T-helper 2 cell (primary cell): ENCODE results near the gene OSBPL2.

ENCODE experiments used
- DNase-seq, 5 experiments: peaks; one replicate each; pipeline versions ENCODE4 v3.0.0 to v3.0.0-alpha.2; 2012 to 2022

The OSBPL2 gene

DNA sequence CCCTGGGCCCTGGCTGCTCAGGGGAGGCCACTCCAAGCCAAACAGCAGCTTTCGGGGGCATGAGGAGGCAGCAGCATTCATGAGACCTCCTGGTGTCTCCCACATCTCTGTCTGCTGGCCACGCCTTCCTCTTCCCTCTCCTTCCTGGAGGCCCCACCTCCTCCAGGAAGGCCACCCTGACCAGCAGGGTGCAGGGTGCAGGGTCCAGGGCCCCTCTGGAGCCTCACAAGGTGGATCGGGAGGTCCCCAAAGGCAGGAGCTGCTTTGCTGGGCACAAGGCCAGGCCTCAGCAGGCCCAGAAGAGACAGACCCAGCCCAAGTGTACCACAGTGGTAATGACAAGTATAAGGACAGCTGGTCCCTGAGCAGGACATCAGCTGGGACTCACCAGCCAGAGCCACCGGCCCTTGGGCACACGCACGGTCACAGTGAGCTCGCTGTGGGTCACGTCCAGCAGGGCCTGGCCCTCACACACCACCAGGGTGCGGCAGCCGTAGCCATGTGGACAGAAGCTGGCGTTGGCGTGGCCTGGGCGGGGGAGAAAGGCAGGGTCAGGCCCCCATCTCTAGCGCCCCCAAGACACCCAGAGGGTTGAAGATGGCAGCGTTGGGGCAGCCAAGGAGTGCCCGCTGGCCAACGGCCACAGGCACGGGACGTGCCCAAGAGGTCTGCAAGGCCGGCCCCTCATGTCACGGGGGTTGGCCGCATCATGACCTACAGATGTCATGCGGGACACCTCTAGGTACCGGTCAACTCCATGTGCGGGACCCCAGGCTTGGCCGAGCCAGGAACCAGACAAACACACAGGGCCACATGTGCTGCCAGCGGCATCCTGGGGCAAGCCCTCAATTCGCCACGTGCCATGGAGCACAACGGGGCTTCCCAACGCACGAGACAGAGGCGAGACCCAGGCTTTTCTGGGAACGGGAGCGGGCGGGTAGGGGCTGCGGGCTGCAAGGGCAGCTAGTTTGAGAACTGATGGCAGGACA lies 91.4 kb downstream of the OSBPL2 start:
- no peak for DNase-seq

DNA sequence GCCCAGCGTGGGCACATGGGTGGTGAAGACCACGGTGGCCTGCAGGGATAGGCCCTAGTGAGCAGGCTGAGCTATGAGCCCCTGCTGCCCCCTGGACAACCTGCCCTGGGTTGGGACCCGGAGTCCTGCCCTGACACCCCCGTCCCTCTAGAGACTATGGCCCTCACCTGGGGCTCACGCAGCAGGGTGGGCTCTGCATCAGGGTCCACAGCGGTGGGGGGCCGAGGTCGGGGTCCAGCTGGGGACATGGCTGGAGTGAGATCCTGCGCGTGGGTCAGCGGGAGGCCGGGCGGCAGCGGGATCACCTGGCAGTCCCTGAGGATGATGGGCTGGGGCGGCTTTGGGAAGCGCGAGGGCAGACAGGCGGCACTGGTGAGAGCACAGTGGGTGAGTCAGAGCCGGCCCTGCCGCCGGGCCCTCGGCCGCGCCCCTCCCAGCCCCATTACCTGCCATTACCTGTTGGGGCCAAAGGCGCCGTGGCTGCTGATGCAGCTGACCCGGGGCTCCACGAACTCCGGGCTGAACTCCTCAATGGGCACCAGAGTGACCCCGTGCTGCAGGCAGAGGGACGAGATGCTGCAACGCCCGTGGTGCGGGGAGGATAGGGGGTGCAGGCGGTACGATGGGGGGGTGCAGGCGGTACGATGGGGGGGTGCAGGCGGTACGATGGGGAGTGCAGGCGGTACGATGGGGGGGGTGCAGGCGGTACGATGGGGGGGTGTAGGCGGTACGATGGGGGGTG lies 92.4 kb downstream of the OSBPL2 start:
- DNase-seq, result no peak

DNA sequence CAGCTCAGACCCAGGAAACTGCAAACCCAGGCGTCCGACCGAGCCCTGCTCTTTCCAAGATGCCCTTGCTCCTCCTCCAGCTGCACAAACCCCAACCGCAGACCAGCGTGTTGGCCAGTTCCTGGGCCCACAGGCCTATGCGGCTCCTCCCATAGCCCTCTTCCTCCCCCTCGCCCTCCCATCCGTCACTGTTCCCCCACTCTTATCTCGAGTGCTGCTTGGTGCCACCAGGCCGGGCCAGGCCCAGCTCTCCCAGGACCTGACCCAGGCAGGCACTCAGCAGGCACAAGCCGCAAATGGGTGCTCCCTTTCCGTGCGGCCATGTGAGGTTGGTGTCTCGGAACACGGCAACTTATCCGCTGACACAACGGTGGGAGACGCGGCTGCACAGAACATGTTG lies 93.0 kb downstream of the OSBPL2 start:
- no peak for DNase-seq

DNA sequence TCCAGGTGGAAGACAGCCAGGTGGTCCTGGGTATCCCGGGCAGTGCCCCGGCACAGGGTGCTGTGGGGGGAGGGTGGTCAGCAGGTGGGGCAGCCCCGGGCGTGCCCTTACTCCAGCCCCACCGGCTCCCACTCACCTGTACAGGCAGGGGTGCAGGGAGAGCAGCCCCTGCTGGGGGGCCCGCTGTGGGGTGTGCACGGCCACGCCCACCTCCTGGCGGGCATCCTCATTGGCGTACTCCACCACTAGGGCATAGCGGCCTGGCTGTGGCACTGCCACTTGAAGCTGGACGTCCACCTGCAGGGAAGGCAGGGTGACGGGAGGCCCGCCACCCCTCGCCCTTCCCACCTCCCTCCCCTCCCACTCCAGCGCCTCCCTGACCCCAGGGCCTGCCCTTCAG lies 94.1 kb downstream of the OSBPL2 start:
- no peak for DNase-seq

DNA sequence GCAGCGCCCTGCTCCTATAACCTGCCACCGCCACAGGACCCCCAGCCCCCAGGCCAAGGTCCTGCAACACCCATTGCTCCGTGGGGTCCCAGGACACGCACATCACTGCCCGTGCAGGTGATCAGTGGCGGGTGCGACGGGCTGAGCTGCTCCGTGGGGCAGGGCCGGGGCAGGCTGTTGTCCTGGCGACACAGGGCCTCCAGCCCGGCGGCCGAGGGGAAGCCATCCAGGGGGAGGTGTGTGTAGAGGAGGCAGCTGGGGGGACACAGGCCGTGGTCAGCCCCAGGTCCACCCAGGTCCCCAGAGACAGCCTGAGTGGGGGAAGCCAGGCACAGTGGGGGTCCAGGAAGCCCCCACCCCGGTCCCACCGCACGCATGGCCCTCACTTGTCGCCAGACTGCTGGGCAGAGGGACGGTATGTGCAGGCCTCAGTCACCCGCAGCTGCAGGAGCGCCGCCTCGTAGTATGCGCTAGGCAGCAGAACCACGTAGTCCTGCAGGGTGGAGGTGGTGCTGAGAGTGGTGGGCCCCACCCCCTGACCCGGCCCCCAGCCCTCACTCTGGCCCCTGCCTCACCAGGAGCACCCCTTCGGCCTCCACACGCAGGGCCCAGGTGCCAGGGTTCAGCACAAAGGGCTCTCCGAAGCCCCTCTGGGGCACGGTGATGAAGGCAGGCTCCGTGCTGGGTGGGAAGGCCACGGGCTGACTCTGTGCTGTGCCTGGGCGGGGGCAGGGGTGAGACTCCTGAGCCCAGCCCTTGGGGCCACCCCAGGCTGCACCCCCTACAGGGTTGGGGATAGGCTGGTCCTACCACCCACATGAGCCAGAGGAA lies 94.9 kb downstream of the OSBPL2 start:
- DNase-seq, result no peak

DNA sequence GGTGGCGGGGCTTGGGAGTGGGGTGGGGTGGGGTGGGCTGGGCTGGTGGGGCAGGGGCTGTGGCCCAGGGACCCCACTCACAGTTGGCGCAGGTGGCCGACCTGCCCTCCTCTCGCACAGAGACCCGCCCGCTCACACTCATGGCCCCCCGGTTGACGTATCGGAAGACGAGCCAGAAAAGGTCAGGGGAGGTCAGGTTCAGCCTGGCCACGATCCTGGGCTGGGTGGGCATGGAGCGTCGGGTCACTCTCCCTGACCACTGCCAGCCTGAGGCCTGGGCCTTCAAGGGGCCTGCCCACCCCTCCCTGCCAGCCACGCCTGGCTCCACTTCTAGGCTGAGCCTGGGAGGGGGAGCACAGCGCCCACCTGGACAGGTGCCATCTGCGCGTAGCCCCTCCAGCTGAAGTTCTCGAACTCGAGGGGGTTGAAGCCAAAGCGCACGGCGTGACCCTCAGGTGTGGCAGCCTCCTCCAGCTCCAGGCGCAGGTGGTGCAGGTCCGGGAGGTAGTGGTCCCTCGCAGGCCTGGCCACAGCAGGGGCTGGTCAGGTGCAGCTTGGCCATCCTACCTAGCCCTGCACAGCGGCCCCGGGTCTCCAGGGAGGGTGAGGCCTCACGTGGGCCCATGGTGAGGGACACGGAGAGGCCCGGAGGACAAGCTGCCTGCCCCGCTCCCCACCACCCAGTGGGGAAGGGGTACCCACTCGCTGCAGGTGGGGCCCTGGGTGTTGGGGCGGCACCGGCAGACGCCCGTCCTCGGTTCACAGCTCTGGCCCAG lies 95.7 kb downstream of the OSBPL2 start:
- DNase-seq, result no peak

DNA sequence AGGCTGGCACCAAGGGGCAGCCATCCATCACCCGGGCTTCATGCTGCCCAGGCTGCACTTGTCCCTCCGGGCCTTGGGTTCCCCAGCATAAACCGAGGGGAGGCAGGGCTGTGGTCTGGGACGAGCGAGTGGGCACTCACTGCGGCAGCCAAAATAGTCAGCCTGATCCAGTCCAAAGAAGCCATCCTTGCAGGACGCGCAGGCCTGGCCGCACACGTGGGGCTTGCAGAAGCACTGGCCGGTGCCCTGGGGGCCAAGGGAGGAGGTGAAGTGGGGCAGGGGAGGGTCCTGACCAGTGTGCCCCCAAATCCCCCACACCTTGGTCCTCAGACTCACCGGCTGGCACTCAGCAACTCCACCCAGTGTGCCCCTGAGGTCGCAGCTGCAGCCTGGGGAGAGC lies 96.6 kb downstream of the OSBPL2 start:
- no peak for DNase-seq

DNA sequence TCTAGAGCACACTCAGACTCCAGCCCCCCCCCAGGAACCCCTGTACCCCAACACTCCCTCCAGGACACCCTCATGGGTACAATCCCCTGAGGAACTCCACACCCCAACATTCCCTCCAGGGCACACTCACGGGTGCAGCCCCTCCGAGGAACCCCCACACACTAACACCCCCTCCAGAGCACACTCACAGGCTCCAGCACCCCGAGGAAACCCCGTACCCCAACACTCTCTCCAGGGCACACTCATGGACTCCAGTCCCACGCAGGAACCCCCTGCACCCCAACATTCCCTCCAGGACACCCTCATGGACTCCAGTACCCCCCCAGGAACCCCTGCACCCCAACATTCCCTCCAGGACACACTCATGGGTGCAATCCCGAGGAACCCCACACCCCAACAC lies 97.2 kb downstream of the OSBPL2 start:
- no peak for DNase-seq

DNA sequence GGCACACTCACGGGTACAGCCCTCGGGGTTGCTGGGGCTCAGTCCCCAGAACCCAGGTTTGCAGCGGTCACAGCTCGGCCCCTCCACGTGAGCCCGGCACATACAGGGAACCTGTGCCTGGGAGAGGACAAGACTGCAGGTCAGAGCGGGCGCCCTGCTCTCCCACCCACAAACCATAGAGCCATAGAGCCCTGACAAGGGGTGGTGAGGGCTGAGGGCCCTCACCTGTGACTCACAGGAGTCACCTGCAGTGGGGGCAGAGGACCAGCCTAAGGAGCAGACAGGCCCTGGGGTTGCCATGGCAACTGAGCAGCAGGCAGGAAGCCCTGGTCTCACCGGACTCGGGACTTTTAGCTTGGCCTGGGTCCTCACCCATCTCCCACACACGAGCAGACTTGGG lies 98.0 kb downstream of the OSBPL2 start:
- no peak for DNase-seq

DNA sequence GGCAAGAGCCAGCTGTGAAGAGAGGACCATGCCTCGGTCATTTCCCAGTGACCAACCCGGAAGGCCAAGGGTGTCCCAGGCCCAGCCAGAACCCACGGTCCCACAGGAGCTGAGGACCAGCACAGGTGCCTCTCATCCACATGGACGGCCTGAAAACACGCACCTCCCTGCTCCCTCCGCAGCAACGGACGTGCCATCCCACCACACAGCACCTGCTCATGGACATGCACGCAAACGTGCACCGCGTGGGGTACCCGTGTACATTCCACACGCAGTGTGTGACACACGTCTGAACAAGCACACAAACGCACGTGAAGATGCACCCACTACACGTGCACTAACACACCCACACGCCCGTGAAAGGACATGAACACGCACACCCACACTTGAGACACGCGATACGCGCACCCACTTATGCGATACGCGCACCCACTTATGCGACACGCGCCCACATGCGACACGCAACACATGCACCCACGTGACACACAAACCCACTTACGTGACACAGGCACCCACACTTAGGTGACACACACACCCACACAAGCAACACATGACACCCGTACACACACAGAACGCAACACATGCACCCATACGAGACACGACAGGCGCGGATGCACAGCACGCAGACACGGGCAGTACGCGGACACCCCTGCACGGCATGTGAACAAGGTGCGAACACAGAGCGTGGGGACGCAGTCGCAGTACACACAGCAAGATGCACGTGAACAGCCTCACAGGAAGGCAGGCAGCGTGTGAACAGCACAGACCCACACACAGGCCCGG lies 98.6 kb downstream of the OSBPL2 start:
- DNase-seq, result no peak

DNA sequence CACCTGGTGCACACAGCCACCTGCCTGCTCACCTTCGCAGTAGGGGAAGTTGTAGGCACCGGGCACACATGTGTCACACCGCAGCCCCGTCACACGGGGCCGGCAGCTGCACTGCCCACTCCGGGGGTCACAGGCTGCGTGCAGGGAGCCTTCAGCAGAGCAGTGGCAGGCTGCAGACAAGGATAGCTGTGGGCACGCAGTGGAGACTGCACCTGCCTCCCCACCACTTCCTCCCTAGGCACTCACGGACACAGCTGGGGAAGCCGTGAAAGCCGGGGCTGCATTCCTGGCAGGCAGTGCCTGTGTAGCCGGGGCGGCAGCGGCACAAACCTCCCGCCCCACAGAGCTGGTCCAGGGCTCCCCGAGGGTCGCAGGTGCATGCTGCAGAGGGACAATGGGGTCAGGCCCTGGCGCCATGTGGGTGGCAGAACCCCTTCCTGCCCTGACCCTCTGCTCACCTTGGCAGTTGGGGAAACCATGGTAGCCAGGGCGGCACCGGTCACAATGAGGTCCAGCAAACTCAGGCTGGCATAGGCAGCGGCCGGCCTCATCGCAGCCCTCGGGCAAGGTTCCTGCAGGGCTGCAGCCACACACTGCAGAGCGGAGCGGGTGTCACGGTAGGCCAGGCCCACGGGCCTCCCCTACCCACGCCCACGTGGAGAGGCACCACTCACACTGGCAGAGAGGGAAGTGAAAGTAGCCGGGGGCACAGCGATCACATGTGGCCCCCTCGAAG lies 99.4 kb downstream of the OSBPL2 start:
- no peak for DNase-seq

DNA sequence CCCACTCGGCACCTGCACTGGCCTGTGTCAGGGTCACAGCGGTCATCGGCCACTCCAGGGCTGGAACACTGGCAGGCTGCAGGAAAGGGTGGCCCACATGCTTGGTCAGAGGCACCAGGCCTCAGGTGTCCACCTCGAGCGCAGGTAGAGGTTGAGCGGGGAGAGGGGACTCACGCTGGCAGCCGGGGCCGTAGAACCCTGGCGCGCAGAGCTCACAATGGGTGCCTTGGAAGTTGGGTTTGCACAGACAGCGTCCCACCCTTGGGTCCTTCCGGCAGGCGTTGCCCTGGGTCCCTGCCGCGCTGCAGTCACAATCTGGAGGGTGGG lies 99.9 kb downstream of the OSBPL2 start:
- no peak for DNase-seq

DNA sequence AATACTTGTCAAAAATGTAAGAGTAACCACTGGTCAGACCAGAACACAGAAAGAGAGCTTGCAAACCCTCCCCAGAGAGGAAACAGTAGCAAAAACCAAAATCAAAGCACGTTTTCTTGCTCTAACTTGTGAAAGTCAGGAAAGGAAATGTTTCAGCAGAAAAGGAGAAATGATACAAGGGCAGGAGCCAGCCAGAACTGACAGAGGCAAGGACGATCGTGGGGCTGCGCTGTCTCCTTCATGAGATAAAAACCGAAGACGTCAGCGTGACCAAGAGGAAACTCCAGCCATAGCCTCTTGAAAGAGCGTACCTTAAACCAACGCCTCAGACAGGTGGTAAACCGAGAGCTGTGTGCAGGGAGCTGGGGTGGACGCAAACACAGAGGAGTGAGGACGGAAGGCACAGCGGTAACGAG lies 101.3 kb downstream of the OSBPL2 start:
- no peak for DNase-seq

DNA sequence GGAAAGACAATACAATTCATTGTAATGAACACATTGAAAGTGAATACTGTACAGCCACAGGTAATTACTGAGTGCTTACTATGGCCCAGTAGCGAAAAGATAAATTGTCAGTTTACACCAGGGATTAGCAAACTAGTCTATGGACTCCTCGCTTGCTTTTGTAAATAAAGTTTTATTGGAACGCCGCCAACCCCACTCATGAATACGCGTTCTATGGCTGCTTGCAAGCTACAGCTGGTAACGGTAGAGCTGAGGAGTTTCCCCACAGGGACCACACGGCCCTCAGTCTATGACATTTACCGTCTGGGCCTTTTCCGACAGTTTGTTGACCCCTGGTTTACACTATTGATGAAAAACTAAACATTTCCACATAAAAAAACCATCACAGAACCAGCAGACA lies 104.6 kb downstream of the OSBPL2 start:
- DNase-seq, result no peak

DNA sequence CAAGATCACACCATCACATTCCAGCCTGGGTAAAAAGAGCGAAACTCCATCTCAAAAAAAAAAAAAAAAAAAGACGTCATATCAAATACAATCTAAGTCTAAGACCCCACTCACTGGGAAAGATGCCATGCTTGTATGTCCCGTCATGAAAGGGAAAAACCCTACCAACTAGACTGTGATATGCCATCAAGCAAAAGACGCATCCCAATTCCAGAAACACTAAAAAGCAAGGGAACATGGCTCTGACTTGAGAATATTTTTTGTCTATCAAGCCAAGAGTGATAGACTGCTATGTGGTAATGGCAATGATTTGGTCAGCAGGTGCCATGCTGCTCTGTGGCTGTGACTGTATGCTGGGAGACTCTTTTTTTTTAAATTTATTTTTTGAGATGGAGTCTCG lies 105.8 kb downstream of the OSBPL2 start:
- no peak for DNase-seq

DNA sequence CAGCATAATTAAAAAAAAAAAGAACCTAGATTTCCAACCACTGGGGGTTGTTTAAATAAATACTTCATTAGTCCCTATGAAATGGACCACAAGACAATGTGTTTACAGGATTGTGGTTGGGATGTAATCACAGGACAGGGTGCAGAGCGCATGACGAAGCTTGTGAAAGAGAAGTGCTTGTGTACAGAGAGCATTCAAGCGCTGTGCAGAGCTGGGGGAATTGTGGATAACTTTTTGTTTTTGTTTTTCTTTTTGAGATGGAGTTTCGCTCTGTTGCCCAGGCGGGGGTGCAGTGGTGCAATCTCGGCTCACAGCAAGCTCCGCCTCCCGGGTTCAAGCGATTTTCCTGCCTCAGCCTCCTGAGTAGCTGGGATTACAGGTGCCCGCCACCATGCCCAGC lies 106.5 kb downstream of the OSBPL2 start:
- no peak for DNase-seq
